ENCODE measurements around the gene S100A7A.

Gene S100A7A

DNA sequence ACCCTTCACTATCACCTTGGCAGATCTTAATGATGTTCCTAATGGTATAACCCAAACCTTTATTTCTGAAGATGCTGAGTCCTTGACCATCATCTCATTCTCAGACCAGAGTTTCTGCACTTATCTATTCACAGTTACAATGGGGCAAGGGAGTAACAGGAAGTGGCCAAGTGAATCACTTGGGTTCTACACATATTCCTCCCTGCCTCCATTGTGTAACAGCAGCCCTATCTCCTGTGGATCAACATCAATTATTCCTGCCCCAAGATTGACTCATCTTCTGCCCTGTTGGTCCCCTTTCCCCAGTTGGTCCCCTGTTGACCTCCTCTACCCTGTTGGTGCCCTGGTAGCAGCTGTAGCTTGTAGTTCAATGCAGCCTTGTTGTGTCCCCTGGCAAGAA is 54.4 kb downstream of the S100A7A start (continued):
- TF ChIP-seq, protein P1, sequence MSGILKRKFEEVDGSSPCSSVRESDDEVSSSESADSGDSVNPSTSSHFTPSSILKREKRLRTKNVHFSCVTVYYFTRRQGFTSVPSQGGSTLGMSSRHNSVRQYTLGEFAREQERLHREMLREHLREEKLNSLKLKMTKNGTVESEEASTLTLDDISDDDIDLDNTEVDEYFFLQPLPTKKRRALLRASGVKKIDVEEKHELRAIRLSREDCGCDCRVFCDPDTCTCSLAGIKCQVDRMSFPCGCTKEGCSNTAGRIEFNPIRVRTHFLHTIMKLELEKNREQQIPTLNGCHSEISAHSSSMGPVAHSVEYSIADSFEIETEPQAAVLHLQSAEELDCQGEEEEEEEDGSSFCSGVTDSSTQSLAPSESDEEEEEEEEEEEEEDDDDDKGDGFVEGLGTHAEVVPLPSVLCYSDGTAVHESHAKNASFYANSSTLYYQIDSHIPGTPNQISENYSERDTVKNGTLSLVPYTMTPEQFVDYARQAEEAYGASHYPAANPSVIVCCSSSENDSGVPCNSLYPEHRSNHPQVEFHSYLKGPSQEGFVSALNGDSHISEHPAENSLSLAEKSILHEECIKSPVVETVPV (CRISPR knock-in tag; IDR thresholded peaks at IDR 0.05), result no peak
- TF ChIP-seq TOX (CRISPR knock-in tag; IDR thresholded peaks at IDR 0.05; ENCODE audit: borderline replicate concordance), result no peak

Data from SK-N-SH treated with all-trans-retinoic acid at 6 μM for 48 hours (cell line).